ENCODE data around the gene TUBA1C.

Gene TUBA1C

DNA sequence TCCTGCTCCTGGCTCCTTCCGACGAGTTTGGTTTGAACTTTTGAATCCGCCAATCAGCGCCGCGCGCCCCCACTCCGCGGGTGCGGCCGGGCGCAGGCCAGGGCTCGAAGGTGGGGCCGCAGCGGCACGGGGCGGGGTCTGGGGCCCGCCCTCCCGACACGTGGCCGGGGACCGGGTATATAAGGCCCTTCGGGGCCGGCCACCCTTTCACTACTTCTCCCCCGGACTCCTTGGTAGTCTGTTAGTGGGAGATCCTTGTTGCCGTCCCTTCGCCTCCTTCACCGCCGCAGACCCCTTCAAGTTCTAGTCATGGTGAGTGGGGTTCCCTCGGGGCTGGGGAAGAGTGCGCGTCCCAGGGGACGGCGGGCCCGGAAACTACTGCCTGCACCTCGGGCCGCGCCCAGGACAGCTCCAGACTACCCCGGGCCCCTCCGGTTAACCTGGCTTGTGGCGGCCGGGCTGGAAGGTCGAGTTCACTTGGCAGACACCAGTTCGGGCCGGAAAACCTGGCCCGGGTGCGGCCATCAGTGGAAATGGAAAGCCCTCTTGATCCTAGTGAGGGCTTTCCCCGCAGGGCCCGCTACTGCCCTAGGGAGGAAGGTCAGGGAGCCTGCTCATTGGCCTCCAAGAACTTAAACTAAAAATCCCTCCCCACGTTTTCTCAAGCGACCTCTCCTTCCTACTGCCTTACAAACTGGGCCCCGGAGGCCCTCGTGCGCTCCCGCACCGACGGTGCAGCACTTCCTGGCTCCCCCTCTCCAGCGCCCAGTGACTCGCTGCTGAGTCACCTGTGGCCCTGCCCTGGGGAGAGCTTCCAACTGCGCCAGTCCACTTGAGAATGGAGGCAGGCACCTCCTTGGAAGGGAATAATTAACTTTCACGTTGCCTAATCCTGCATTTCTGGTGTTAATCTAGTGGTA is at the start of gene TUBA1C:
Gene TUBA1C (plus strand): TSS at position 210 of the 920 bp plus-strand sequence. CDS start 100 bp downstream, at position 310.
- H3K27me3 ChIP-seq (ENCODE audit: control insufficient read depth in 2 of 2, insufficient read depth in 2 of 2, low read length in 2 of 2): no peaks in the 10 kb centered on the region
- H3K9me3 ChIP-seq (ENCODE audit: control insufficient read depth in 2 of 2, low read length in 2 of 2): no peaks in the 10 kb centered on the region
- H3K36me3 ChIP-seq (ENCODE audit: control insufficient read depth in 2 of 2, insufficient read depth in 2 of 2, low read length in 2 of 2): peaks cover 7 to 10% of the 10 kb centered on the region in 2 donors
- H3K4me1 ChIP-seq (ENCODE audit: control insufficient read depth in 2 of 2, insufficient read depth in 2 of 2, low read length in 2 of 2): peaks cover 9 to 25% of the 10 kb centered on the region in 2 donors
- peak within 1 kb of the TSS; percentile 99 for H3K27ac ChIP-seq (ENCODE audit: low read depth in 2 of 2, low read length in 2 of 2)
- H3K4me3 ChIP-seq (ENCODE audit: low read length in 2 of 2): peak within 1 kb of the TSS; percentile 84 to 91
- peak within 1 kb of the TSS; percentile 94 to 99 for H3K9ac ChIP-seq (ENCODE audit: low read depth in 1 of 2, low read length in 2 of 2)

DNA sequence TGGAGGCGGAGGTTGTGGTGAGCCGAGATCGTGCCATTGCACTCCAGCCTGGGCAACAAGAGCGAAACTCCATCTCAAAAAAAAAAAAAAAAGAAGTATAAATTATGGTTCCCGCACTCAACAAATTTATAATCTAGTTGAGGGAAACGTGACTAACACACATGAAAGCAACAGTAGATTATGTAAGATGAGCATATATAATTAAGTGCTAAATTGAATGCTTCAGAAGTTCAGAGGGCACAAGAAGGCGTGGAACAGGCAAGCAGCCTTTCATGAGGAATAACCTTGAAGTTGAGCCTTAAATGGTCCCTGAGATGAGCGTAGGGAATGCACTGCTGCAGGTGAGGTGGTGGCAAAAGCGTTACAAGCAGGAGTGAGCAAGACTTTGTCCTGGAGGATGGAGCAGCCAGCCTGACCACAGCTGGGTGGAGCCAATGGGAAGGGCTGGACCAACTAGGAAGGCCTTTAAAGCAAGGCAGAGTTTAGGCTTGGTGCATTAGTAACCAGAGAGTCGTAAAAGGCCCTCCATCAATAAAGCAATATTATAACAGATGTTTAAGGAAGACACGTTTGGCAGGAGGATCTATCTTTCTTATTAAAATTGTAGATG is 45.4 kb upstream of the TUBA1C start:
- no peaks in the 10 kb centered on the region for H3K27me3 ChIP-seq (ENCODE audit: control insufficient read depth in 2 of 2, insufficient read depth in 2 of 2, low read length in 2 of 2)
- H3K36me3 ChIP-seq (ENCODE audit: control insufficient read depth in 2 of 2, insufficient read depth in 2 of 2, low read length in 2 of 2): no peaks in the 10 kb centered on the region
- no peak overlapping the region for H3K27ac ChIP-seq (ENCODE audit: low read depth in 2 of 2, low read length in 2 of 2)
- no peak overlapping the region for H3K4me3 ChIP-seq (ENCODE audit: low read length in 2 of 2)
- H3K9ac ChIP-seq (ENCODE audit: low read depth in 1 of 2, low read length in 2 of 2): no peak overlapping the region
- no peaks in the 10 kb centered on the region for H3K9me3 ChIP-seq (ENCODE audit: control insufficient read depth in 2 of 2, low read length in 2 of 2)
- peaks cover 0 to 4% of the 10 kb centered on the region in 2 donors for H3K4me1 ChIP-seq (ENCODE audit: control insufficient read depth in 2 of 2, insufficient read depth in 2 of 2, low read length in 2 of 2)

DNA sequence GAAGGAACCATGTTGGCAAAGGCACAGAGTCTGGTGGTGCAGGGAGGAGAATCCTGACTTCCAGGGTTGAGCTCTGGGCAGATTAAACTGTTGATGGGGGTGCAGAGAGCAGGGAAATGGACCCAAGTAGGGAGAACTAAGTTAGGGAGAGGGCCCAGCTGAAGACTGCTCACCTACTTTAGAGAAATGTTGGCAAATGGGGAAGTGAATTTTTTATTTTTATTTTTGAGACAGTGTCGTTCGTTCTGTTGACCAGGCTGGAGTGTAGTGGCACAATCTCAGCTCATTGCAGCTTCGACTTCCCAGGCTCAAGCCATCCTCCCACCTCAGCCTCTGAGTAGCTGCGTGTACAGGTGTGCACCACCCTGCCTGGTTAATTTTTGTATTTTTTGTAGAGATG is 43.9 kb upstream of the TUBA1C start:
- no peaks in the 10 kb centered on the region for H3K36me3 ChIP-seq (ENCODE audit: control insufficient read depth in 2 of 2, insufficient read depth in 2 of 2, low read length in 2 of 2)
- no peak overlapping the region for H3K27ac ChIP-seq (ENCODE audit: low read depth in 2 of 2, low read length in 2 of 2)
- H3K4me1 ChIP-seq (ENCODE audit: control insufficient read depth in 2 of 2, insufficient read depth in 2 of 2, low read length in 2 of 2): no peaks in the 10 kb centered on the region
- H3K9ac ChIP-seq (ENCODE audit: low read depth in 1 of 2, low read length in 2 of 2): no peak overlapping the region
- H3K27me3 ChIP-seq (ENCODE audit: control insufficient read depth in 2 of 2, insufficient read depth in 2 of 2, low read length in 2 of 2): no peaks in the 10 kb centered on the region
- H3K4me3 ChIP-seq (ENCODE audit: low read length in 2 of 2): no peak overlapping the region
- H3K9me3 ChIP-seq (ENCODE audit: control insufficient read depth in 2 of 2, low read length in 2 of 2): no peaks in the 10 kb centered on the region

DNA sequence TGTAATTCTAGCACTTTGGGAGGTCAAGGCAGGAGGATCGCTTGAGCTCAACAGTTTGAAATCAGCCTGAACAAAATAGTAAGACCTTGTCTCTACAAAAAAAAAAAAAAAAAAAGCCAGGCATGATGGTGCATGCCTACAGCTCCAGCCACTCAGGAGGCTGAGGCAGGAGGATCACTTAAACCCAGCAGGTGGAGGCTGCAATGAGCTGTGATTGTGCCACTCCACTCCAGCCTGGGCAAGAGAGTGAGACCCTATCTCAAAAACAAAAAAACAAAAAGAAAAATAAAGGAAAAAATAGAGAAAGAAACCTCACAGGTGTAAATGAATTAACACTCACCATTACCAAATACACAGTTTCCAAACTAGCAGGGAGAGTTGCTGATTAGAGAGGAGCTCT is 41.8 kb upstream of the TUBA1C start:
- peak overlapping the region; percentile 75 to 82 for H3K27ac ChIP-seq (ENCODE audit: low read depth in 2 of 2, low read length in 2 of 2)
- H3K9ac ChIP-seq (ENCODE audit: low read depth in 1 of 2, low read length in 2 of 2): no peak overlapping the region
- no peak overlapping the region for H3K4me3 ChIP-seq (ENCODE audit: low read length in 2 of 2)
- no peaks in the 10 kb centered on the region for H3K36me3 ChIP-seq (ENCODE audit: control insufficient read depth in 2 of 2, insufficient read depth in 2 of 2, low read length in 2 of 2)
- H3K9me3 ChIP-seq (ENCODE audit: control insufficient read depth in 2 of 2, low read length in 2 of 2): no peaks in the 10 kb centered on the region
- H3K4me1 ChIP-seq (ENCODE audit: control insufficient read depth in 2 of 2, insufficient read depth in 2 of 2, low read length in 2 of 2): no peaks in the 10 kb centered on the region
- H3K27me3 ChIP-seq (ENCODE audit: control insufficient read depth in 2 of 2, insufficient read depth in 2 of 2, low read length in 2 of 2): no peaks in the 10 kb centered on the region

DNA sequence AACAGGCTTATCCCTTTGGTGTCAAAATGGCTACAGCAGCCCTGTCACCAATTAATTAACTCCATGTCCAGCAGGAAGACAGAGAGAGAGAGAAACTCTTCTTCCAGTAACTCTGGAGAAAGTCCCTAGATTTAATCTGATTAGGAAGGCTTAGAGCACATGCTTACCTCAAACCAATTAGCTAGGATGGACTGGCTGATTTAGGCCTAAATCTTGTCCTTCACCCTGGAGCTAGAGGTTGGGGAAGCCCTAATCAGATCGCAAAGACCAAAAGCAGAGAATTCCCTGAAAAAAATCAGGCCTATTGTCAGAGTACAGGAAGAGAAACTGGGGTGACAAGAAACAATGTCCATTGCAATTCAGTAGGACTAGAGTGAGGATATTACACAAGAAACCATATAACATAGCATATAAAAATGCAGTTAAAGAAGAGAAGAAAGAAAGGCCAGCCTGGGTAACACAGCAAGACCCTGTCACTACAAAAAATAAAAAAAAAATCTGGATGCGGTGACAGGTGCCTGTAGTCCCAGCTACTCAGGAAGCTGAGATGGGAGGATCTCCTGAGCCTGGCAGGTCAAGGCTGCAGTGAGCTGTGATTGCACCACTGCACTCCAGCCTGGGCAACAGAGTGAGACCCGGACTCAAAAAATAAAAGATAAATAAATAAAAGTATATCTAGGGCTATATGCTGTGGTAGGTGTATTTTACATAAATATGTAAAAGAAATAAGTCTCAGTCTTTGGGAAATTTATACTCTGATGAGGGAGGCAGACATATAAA is 41.1 kb upstream of the TUBA1C start:
- Histone ChIP-seq H3K27ac (ENCODE audit: low read depth in 2 of 2, low read length in 2 of 2) (peak overlapping the region in 1 of 2 donors; percentile 82), H3K4me3 (ENCODE audit: low read length in 2 of 2) (no peak overlapping the region), H3K36me3 (ENCODE audit: control insufficient read depth in 2 of 2, insufficient read depth in 2 of 2, low read length in 2 of 2) (no peaks in the 10 kb centered on the region), H3K9ac (ENCODE audit: low read depth in 1 of 2, low read length in 2 of 2) (no peak overlapping the region), H3K9me3 (ENCODE audit: control insufficient read depth in 2 of 2, low read length in 2 of 2) (no peaks in the 10 kb centered on the region), H3K27me3 (ENCODE audit: control insufficient read depth in 2 of 2, insufficient read depth in 2 of 2, low read length in 2 of 2) (no peaks in the 10 kb centered on the region), H3K4me1 (ENCODE audit: control insufficient read depth in 2 of 2, insufficient read depth in 2 of 2, low read length in 2 of 2) (no peaks in the 10 kb centered on the region)

DNA sequence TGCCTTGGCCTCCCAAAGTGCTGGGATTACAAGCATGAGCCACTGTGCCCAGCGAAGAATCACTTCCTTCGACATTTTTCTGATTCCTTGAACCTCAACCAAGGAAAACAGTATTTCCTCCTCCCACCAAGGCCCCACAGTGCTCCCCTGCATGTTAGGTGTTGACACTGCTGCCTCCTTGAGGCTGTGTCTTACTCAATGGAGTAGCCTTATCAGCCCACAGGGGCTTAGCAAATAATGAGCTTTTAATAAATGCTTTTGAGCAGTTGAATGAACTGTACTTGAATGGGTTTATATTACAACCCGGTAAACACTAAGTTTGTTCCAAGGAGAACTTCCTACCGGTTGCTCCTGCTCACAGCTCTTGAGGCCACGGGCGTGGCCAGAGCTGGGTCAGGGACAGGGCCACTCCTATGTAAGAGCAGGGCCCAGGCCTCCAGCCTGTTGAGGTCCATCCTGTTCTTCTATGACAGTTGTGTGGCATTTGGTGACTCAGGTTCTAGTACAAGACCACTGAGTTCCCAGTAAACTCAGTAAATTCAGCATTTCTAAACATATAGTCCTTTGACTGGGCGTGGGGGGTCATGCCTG is 39.2 kb upstream of the TUBA1C start:
- Histone ChIP-seq H3K4me3 (ENCODE audit: low read length in 2 of 2) (no peak overlapping the region), H3K27ac (ENCODE audit: low read depth in 2 of 2, low read length in 2 of 2) (no peak overlapping the region), H3K9ac (ENCODE audit: low read depth in 1 of 2, low read length in 2 of 2) (no peak overlapping the region), H3K4me1 (ENCODE audit: control insufficient read depth in 2 of 2, insufficient read depth in 2 of 2, low read length in 2 of 2) (no peaks in the 10 kb centered on the region), H3K9me3 (ENCODE audit: control insufficient read depth in 2 of 2, low read length in 2 of 2) (no peaks in the 10 kb centered on the region), H3K27me3 (ENCODE audit: control insufficient read depth in 2 of 2, insufficient read depth in 2 of 2, low read length in 2 of 2) (no peaks in the 10 kb centered on the region), H3K36me3 (ENCODE audit: control insufficient read depth in 2 of 2, insufficient read depth in 2 of 2, low read length in 2 of 2) (no peaks in the 10 kb centered on the region)

DNA sequence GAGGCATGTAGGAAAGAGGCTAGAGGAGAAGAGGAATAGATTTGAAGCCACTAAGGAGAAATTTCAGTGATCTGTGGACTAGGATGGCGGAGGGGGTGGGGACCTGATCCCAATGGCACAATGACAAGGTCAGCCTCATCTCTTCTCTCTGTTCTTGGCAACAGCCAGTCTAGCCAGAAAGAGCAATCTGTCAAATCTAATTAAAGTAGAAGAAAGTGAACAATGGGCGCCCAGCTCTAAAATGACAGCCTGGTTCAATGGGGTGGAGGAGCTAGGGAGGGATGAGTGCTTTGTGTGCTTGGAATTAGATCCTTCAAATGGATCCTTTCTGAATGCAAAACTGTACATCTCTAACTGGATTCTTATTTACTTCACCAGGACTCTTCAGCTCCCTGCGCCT is 37.2 kb upstream of the TUBA1C start:
- Histone ChIP-seq H3K36me3 (ENCODE audit: control insufficient read depth in 2 of 2, insufficient read depth in 2 of 2, low read length in 2 of 2) (no peaks in the 10 kb centered on the region), H3K9ac (ENCODE audit: low read depth in 1 of 2, low read length in 2 of 2) (no peak overlapping the region), H3K9me3 (ENCODE audit: control insufficient read depth in 2 of 2, low read length in 2 of 2) (no peaks in the 10 kb centered on the region), H3K27ac (ENCODE audit: low read depth in 2 of 2, low read length in 2 of 2) (no peak overlapping the region), H3K4me1 (ENCODE audit: control insufficient read depth in 2 of 2, insufficient read depth in 2 of 2, low read length in 2 of 2) (no peaks in the 10 kb centered on the region), H3K27me3 (ENCODE audit: control insufficient read depth in 2 of 2, insufficient read depth in 2 of 2, low read length in 2 of 2) (no peaks in the 10 kb centered on the region), H3K4me3 (ENCODE audit: low read length in 2 of 2) (no peak overlapping the region)

DNA sequence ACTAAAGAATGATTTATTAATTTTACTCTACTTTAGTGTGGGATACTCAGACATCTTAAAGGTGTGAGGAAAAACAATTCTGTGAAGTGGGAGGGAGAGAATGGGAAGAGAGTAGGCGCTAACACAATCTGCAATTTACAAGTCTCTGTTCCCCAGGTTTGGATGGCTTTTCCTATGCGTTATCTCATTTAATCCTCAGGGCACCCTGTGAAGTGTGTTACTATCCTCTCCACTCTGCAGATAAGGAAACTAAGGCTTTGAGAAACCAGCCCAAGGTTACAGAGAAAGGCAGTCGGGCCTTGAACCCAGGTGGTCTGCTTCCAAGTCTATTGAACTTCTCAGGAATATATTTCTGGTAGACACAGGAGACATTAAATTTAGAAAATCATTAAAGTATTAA is 36.2 kb upstream of the TUBA1C start:
- H3K4me3 ChIP-seq (ENCODE audit: low read length in 2 of 2): no peak overlapping the region
- no peaks in the 10 kb centered on the region for H3K36me3 ChIP-seq (ENCODE audit: control insufficient read depth in 2 of 2, insufficient read depth in 2 of 2, low read length in 2 of 2)
- no peaks in the 10 kb centered on the region for H3K27me3 ChIP-seq (ENCODE audit: control insufficient read depth in 2 of 2, insufficient read depth in 2 of 2, low read length in 2 of 2)
- H3K27ac ChIP-seq (ENCODE audit: low read depth in 2 of 2, low read length in 2 of 2): no peak overlapping the region
- H3K9ac ChIP-seq (ENCODE audit: low read depth in 1 of 2, low read length in 2 of 2): no peak overlapping the region
- no peaks in the 10 kb centered on the region for H3K9me3 ChIP-seq (ENCODE audit: control insufficient read depth in 2 of 2, low read length in 2 of 2)
- H3K4me1 ChIP-seq (ENCODE audit: control insufficient read depth in 2 of 2, insufficient read depth in 2 of 2, low read length in 2 of 2): peaks cover 1 to 4% of the 10 kb centered on the region in 2 donors

DNA sequence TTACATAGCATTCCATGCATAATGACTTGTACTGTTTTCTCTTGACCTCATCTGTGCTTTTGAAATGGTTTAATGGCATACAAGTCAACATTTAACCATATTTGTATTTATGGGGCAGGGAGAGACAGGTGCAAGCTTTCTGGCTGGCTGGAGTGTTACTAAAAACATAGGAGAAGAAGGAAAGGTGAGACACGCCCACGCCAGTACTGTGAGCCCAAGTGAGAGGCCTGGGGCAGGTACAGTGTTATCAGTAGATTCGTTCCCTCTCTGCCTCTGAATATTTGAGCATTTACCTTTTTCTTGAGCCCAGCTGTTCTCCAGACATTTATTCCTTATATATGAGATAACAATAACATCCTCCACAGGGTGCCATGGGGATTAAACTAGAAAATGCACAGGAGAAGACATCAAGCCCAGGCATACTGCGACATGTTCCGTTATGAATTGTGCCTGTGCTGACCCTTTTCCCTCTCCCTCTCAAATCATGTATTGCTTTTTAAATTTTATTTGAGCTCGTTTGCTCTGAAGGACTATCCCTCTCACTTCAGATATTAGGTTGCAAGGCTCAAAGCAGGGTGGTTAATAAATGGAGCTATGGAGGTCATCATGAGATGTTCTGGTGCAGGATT is 34.6 kb upstream of the TUBA1C start:
- Histone ChIP-seq H3K27ac (ENCODE audit: low read depth in 2 of 2, low read length in 2 of 2) (peak overlapping the region in 1 of 2 donors; percentile 23), H3K9ac (ENCODE audit: low read depth in 1 of 2, low read length in 2 of 2) (no peak overlapping the region), H3K36me3 (ENCODE audit: control insufficient read depth in 2 of 2, insufficient read depth in 2 of 2, low read length in 2 of 2) (no peaks in the 10 kb centered on the region), H3K9me3 (ENCODE audit: control insufficient read depth in 2 of 2, low read length in 2 of 2) (no peaks in the 10 kb centered on the region), H3K4me1 (ENCODE audit: control insufficient read depth in 2 of 2, insufficient read depth in 2 of 2, low read length in 2 of 2) (peaks cover 4 to 5% of the 10 kb centered on the region in 2 donors), H3K27me3 (ENCODE audit: control insufficient read depth in 2 of 2, insufficient read depth in 2 of 2, low read length in 2 of 2) (no peaks in the 10 kb centered on the region), H3K4me3 (ENCODE audit: low read length in 2 of 2) (no peak overlapping the region)
